GM12878 (cell line): ENCODE measurements around the gene NR2C2AP.

Source experiments
- ATF3 ChIP-seq: IDR thresholded peaks from 2 replicates; pipeline ENCODE4 v1.6.1; 2011; ENCODE audit warnings: low read depth, mild to moderate bottlenecking, low read length, moderate library complexity, borderline replicate concordance; ENCODE audit errors: extremely low read depth
- CHD4 ChIP-seq: fragments of 200-600 bp; sonication (generic); IDR thresholded peaks from 2 replicates; pipeline ENCODE4 v1.6.1; 2016; ENCODE audit warnings: mild to moderate bottlenecking
- CTCF ChIP-seq, 3 experiments: IDR thresholded peaks in 2 of 3; conservative IDR thresholded peaks in 1 of 3; 2 replicates each; pipeline ENCODE4 v1.5.1; 2011; ENCODE audit warnings: low read depth in 3 of 3, low read length in 3 of 3, mild to moderate bottlenecking in 3 of 3, control low read depth in 2 of 3, moderate library complexity in 2 of 3, inconsistent platforms in 1 of 3, mixed read lengths in 1 of 3; ENCODE audit not compliant: control insufficient read depth in 2 of 3, insufficient read depth in 1 of 3; ENCODE audit errors: extremely low read depth in 1 of 3
- E2F8 ChIP-seq: fragments of 450-650 bp; IDR thresholded peaks from 2 replicates; pipeline ENCODE4 v1.6.1; 2018; ENCODE audit warnings: mild to moderate bottlenecking, low read depth, moderate library complexity; ENCODE audit not compliant: partially characterized antibody
- EZH2 ChIP-seq: IDR thresholded peaks from 2 replicates; pipeline ENCODE4 v1.6.1; 2012; ENCODE audit warnings: low read depth, mild to moderate bottlenecking, control low read depth, inconsistent platforms, low read length, borderline replicate concordance; ENCODE audit not compliant: control insufficient read depth
- RCOR1 ChIP-seq: conservative IDR thresholded peaks from 2 replicates; pipeline ENCODE4 v1.6.1; 2012; ENCODE audit warnings: low read depth, low read length, improper control_type of control experiment
- ZNF687 ChIP-seq: fragments of 450-650 bp; IDR thresholded peaks from 2 replicates; pipeline ENCODE4 v1.6.1; 2017; ENCODE audit warnings: mild to moderate bottlenecking, moderate library complexity

- TF ChIP-seq RCOR1 = no peak
- TF ChIP-seq EZH2 = no peak
- TF ChIP-seq ZNF687 = no peak
- TF ChIP-seq CTCF (IDR thresholded peaks at IDR 0.05 in 2 of 3, conservative IDR thresholded peaks at IDR 0.05 in 1 of 3; ENCODE audit: control insufficient read depth in 2 of 3, extremely low read depth in 1 of 3, insufficient read depth in 1 of 3, low read depth in 3 of 3, low read length in 3 of 3) = no peak
- TF ChIP-seq CHD4 = no peak
- TF ChIP-seq E2F8 = no peak
- TF ChIP-seq ATF3 = no peak
Measured at GRCh38 chr19:19207637-19208572, 4.7 kb upstream of the NR2C2AP start.
